GM12873 (cell line): ENCODE measurements around the gene KIAA1614.

ENCODE experiments used
- CTCF ChIP-seq: IDR thresholded peaks from 2 replicates; pipeline ENCODE4 v1.5.1; 2012; ENCODE audit warnings: low read depth, mild to moderate bottlenecking, moderate library complexity, low read length, control low read depth; ENCODE audit not compliant: insufficient read depth; ENCODE audit errors: missing control alignments

KIAA1614 gene

GRCh38 chr1:180964056-180964455 lies 51.4 kb downstream of the KIAA1614 start:
- no peak for TF ChIP-seq CTCF

- TF ChIP-seq CTCF, result no peak
Measured at GRCh38 chr1:180964595-180964994, 51.9 kb downstream of the KIAA1614 start.

- no peak for TF ChIP-seq CTCF
Measured at GRCh38 chr1:180966312-180966711, 53.6 kb downstream of the KIAA1614 start.

GRCh38 chr1:180966744-180967536 lies 54.2 kb downstream of the KIAA1614 start:
- no peak for TF ChIP-seq CTCF

- no peak for TF ChIP-seq CTCF
Measured at GRCh38 chr1:180967558-180967957, 54.9 kb downstream of the KIAA1614 start.

GRCh38 chr1:180969434-180969833 lies 56.7 kb downstream of the KIAA1614 start:
- no peak for TF ChIP-seq CTCF

- TF ChIP-seq CTCF, result no peak
Measured at GRCh38 chr1:180970333-180971079, 57.8 kb downstream of the KIAA1614 start.
